Suprapubic skin (tissue), 4 donors: Measurements from ENCODE around the gene SOS2. TPM values are rescaled to one million over a fixed set of nuclear protein-coding genes. Genes with fewer than 3 reads are reported as not detected.

Source experiments
- DNase-seq, 2 donors: peaks; one replicate each; pipeline ENCODE4 v3.0.0-alpha.2; 2019; ENCODE audit warnings: low spot score in 2 of 2
- H3K27ac ChIP-seq: fragments of 200-600 bp; sonication (generic); one replicate; pipeline ENCODE4 v1.5.1; 2019
- H3K27me3 ChIP-seq: fragments of 200-600 bp; sonication (generic); one replicate; pipeline ENCODE4 v1.5.1; 2019
- H3K36me3 ChIP-seq: fragments of 200-600 bp; sonication (generic); one replicate; pipeline ENCODE4 v1.5.1; 2019
- H3K4me1 ChIP-seq: fragments of 200-600 bp; sonication (generic); one replicate; pipeline ENCODE4 v1.5.1; 2019
- H3K4me3 ChIP-seq: fragments of 200-600 bp; sonication (generic); one replicate; pipeline ENCODE4 v1.5.1; 2019; ENCODE audit warnings: mild to moderate bottlenecking
- H3K9me3 ChIP-seq: fragments of 200-600 bp; sonication (generic); one replicate; pipeline ENCODE4 v1.5.1; 2019
- EP300 ChIP-seq: sonication (generic); formaldehyde crosslinking; IDR thresholded peaks from one replicate; pipeline ENCODE4 v1.6.1; 2017; ENCODE audit warnings: antibody characterized with exemption
- POLR2A ChIP-seq, 2 donors: fragments of 450-650 bp; IDR thresholded peaks; one replicate each; pipeline ENCODE4 v1.6.1; 2017; ENCODE audit warnings: antibody characterized with exemption in 2 of 2, mild to moderate bottlenecking in 2 of 2, moderate library complexity in 2 of 2
- POLR2AphosphoS5 ChIP-seq, 3 donors: sonication (generic); formaldehyde crosslinking; IDR thresholded peaks; one replicate each; pipeline ENCODE4 v1.6.1; 2017; ENCODE audit warnings: antibody characterized with exemption in 3 of 3
- WGBS: methylation state at CpG from one replicate; pipeline ENCODE4 v1.1.5; 2018; 5-methylcytosine and 5-hydroxymethylcytosine counted together
- total RNA-seq, 4 donors: library from RNA; depleted of rRNA; stranded (reverse); fragments of >200 nt; gene quantifications; one replicate each; pipeline ENCODE4 v1.1.0, GENCODE V29; 2016
- TF ChIP-seq, protein P1 (sequence below), 2 donors: fragments of 200-600 bp in 1 of 2; fragments of 450-650 bp in 1 of 2; sonication (generic) in 1 of 2; IDR thresholded peaks; one replicate each; pipeline ENCODE4 v1.5.1; 2016 to 2019; ENCODE audit warnings: antibody characterized with exemption in 2 of 2, mild to moderate bottlenecking in 1 of 2, moderate library complexity in 1 of 2

The SOS2 gene
- total RNA-seq, 4 donors from 2014 or later, result 22.5 to 40.8 (median 30.4) TPM

- Histone ChIP-seq H3K27ac (no peak overlapping the region), H3K4me3 (no peak overlapping the region), H3K36me3 (peaks cover 61% of the 10 kb centered on the region), H3K9me3 (no peaks in the 10 kb centered on the region), H3K4me1 (no peaks in the 10 kb centered on the region), H3K27me3 (no peaks in the 10 kb centered on the region)
- 62% methylated on average over 4 of the region's 4 CpGs for WGBS
- DNase-seq, result no peak
- TF ChIP-seq POLR2A (IDR thresholded peaks at IDR 0.05), result no peak
- TF ChIP-seq EP300, result no peak
- TF ChIP-seq POLR2AphosphoS5 (IDR thresholded peaks at IDR 0.05), result no peak
- TF ChIP-seq, protein P1, sequence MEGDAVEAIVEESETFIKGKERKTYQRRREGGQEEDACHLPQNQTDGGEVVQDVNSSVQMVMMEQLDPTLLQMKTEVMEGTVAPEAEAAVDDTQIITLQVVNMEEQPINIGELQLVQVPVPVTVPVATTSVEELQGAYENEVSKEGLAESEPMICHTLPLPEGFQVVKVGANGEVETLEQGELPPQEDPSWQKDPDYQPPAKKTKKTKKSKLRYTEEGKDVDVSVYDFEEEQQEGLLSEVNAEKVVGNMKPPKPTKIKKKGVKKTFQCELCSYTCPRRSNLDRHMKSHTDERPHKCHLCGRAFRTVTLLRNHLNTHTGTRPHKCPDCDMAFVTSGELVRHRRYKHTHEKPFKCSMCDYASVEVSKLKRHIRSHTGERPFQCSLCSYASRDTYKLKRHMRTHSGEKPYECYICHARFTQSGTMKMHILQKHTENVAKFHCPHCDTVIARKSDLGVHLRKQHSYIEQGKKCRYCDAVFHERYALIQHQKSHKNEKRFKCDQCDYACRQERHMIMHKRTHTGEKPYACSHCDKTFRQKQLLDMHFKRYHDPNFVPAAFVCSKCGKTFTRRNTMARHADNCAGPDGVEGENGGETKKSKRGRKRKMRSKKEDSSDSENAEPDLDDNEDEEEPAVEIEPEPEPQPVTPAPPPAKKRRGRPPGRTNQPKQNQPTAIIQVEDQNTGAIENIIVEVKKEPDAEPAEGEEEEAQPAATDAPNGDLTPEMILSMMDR (IDR thresholded peaks at IDR 0.05), result no peak
These were observed 75.3 kb downstream of the SOS2 start for GRCh38 chr14:50156111-50156510.

DNA sequence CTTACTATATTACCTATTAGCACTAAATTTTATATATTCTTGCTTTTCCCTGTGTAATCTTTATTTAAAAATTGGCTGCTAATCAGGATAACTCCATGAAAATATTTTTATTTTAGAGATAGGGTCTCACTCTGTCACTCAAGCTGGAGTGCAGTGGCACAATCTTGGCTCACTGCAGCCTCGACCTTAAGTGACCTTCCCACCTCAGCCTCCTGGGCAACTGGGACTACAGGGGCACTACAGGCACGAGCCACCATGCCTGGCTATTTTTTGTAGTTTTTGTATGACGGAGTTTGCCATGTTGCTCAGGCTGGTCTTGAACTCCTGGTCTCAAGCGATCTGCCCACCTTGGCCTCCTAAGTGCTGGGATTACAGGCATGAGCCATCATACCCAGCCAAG lies 82.6 kb downstream of the SOS2 start:
- 91% methylated on average over 4 of the region's 4 CpGs for WGBS
- Histone ChIP-seq H3K27ac (no peak overlapping the region), H3K4me3 (no peak overlapping the region), H3K9me3 (no peaks in the 10 kb centered on the region), H3K4me1 (no peaks in the 10 kb centered on the region), H3K27me3 (no peaks in the 10 kb centered on the region), H3K36me3 (peaks cover 59% of the 10 kb centered on the region)
- DNase-seq, result no peak
- TF ChIP-seq EP300 (no peak), POLR2AphosphoS5 (IDR thresholded peaks at IDR 0.05) (no peak), POLR2A (IDR thresholded peaks at IDR 0.05) (no peak)
- TF ChIP-seq, protein P1 (IDR thresholded peaks at IDR 0.05), result no peak

GRCh38 chr14:50139192-50139591 lies 92.2 kb downstream of the SOS2 start:
- Histone ChIP-seq H3K4me3 (no peak overlapping the region), H3K27me3 (no peaks in the 10 kb centered on the region), H3K9me3 (no peaks in the 10 kb centered on the region), H3K4me1 (no peaks in the 10 kb centered on the region), H3K27ac (no peak overlapping the region), H3K36me3 (peaks cover 19% of the 10 kb centered on the region)
- 93% methylated on average over 3 of the region's 3 CpGs for WGBS
- no peak for DNase-seq
- no peak for TF ChIP-seq EP300
- TF ChIP-seq, protein P1 (IDR thresholded peaks at IDR 0.05), result no peak
- TF ChIP-seq POLR2AphosphoS5 (IDR thresholded peaks at IDR 0.05), result no peak
- no peak for TF ChIP-seq POLR2A (IDR thresholded peaks at IDR 0.05)

GRCh38 chr14:50127802-50128201 lies 103.6 kb downstream of the SOS2 start:
- Histone ChIP-seq H3K27ac (no peak overlapping the region), H3K4me1 (no peaks in the 10 kb centered on the region), H3K4me3 (no peak overlapping the region), H3K27me3 (no peaks in the 10 kb centered on the region), H3K36me3 (peaks cover 76% of the 10 kb centered on the region), H3K9me3 (no peaks in the 10 kb centered on the region)
- TF ChIP-seq POLR2A (IDR thresholded peaks at IDR 0.05) (no peak), POLR2AphosphoS5 (IDR thresholded peaks at IDR 0.05) (no peak), EP300 (no peak)
- TF ChIP-seq, protein P1 (IDR thresholded peaks at IDR 0.05), result no peak
- WGBS, result 96% methylated on average over 2 of the region's 2 CpGs
- no peak for DNase-seq

- WGBS, result 83% methylated on average over 3 of the region's 3 CpGs
- no peak for DNase-seq
- H3K27me3 ChIP-seq, result no peaks in the 10 kb centered on the region
- H3K4me3 ChIP-seq, result no peak overlapping the region
- H3K36me3 ChIP-seq, result peaks cover 60% of the 10 kb centered on the region
- no peaks in the 10 kb centered on the region for H3K9me3 ChIP-seq
- H3K27ac ChIP-seq, result no peak overlapping the region
- TF ChIP-seq, protein P1 (IDR thresholded peaks at IDR 0.05), result no peak
- TF ChIP-seq POLR2A (IDR thresholded peaks at IDR 0.05) (no peak), EP300 (no peak), POLR2AphosphoS5 (IDR thresholded peaks at IDR 0.05) (no peak)
- H3K4me1 ChIP-seq, result no peaks in the 10 kb centered on the region
These were observed 108.3 kb downstream of the SOS2 start for GRCh38 chr14:50123062-50123461.
